ENCODE data around the gene GREM2.

GREM2 gene

GRCh38 chr1:240611619-240612480 is at the start of gene GREM2:
Gene GREM2 (minus strand): TSS chr1:240612155. CDS start chr1:240493475, 118,680 bp downstream.
- DNase-seq (ENCODE audit: low spot score) = no peak

GRCh38 chr1:240658312-240658960 is 46.5 kb upstream of the GREM2 start:
- DNase-seq (ENCODE audit: low spot score) = no peak

GRCh38 chr1:240656531-240656930 is 44.6 kb upstream of the GREM2 start:
- no peak for DNase-seq (ENCODE audit: low spot score)

GRCh38 chr1:240652961-240653409 is 41.0 kb upstream of the GREM2 start:
- DNase-seq (ENCODE audit: low spot score) = no peak

GRCh38 chr1:240652549-240652948 is 40.6 kb upstream of the GREM2 start:
- no peak for DNase-seq (ENCODE audit: low spot score)

GRCh38 chr1:240650877-240651276 is 38.9 kb upstream of the GREM2 start:
- no peak for DNase-seq (ENCODE audit: low spot score)

GRCh38 chr1:240649733-240650721 is 38.1 kb upstream of the GREM2 start:
- no peak for DNase-seq (ENCODE audit: low spot score)

GRCh38 chr1:240646571-240647240 is 34.8 kb upstream of the GREM2 start:
- DNase-seq (ENCODE audit: low spot score) = no peak

- no peak for DNase-seq (ENCODE audit: low spot score)
Measured at GRCh38 chr1:240644732-240645131, 32.8 kb upstream of the GREM2 start.

GRCh38 chr1:240635466-240636256 is 23.7 kb upstream of the GREM2 start:
- DNase-seq (ENCODE audit: low spot score) = no peak

- no peak for DNase-seq (ENCODE audit: low spot score)
Measured at GRCh38 chr1:240630409-240630808, 18.5 kb upstream of the GREM2 start.

GRCh38 chr1:240621249-240621648 is 9.3 kb upstream of the GREM2 start:
- no peak for DNase-seq (ENCODE audit: low spot score)

- no peak for DNase-seq (ENCODE audit: low spot score)
Measured at GRCh38 chr1:240619906-240620621, 8.1 kb upstream of the GREM2 start.

- DNase-seq (ENCODE audit: low spot score) = no peak
Measured at GRCh38 chr1:240619357-240619756, 7.4 kb upstream of the GREM2 start.

GRCh38 chr1:240618946-240619345 is 7.0 kb upstream of the GREM2 start:
- DNase-seq (ENCODE audit: low spot score) = no peak

GRCh38 chr1:240616018-240616417 is 4.1 kb upstream of the GREM2 start:
- no peak for DNase-seq (ENCODE audit: low spot score)

GRCh38 chr1:240613356-240614142 is 1.6 kb upstream of the GREM2 start:
- DNase-seq (ENCODE audit: low spot score) = no peak

- no peak for DNase-seq (ENCODE audit: low spot score)
Measured at GRCh38 chr1:240612811-240613210, 856 bp upstream of the GREM2 start.

GRCh38 chr1:240611228-240611618 is 732 bp downstream of the GREM2 start:
- DNase-seq (ENCODE audit: low spot score) = no peak
